ENCODE data around the gene SLC25A43.
"Not testable (repeated sequence)": the region's sequence is repeated elsewhere in the genome, so short reads cannot be mapped to it uniquely, and the experiment has no call there.

SLC25A43 gene

GRCh38 chrX:119398974-119399771, at the start of gene SLC25A43:
Gene SLC25A43 (plus strand): TSS chrX:119399336. CDS start chrX:119399404, 68 bp downstream.
- in situ Hi-C loops (cut with MboI; ENCODE audit: low sequenced_read_pairs), result no loop called here

GRCh38 chrX:119359618-119360382, 39.3 kb upstream of the SLC25A43 start:
- in situ Hi-C loops (cut with MboI; ENCODE audit: low sequenced_read_pairs), result no loop called here

GRCh38 chrX:119361451-119361850, 37.7 kb upstream of the SLC25A43 start:
- in situ Hi-C loops (cut with MboI; ENCODE audit: low sequenced_read_pairs), result not testable (repeated sequence)

GRCh38 chrX:119362074-119362473, 37.1 kb upstream of the SLC25A43 start:
- in situ Hi-C loops (cut with MboI; ENCODE audit: low sequenced_read_pairs), result not testable (repeated sequence)

- in situ Hi-C loops (cut with MboI; ENCODE audit: low sequenced_read_pairs), result no loop called here
Measured at GRCh38 chrX:119363391-119363790, 35.7 kb upstream of the SLC25A43 start.

- in situ Hi-C loops (cut with MboI; ENCODE audit: low sequenced_read_pairs), result not testable (repeated sequence)
Measured at GRCh38 chrX:119371861-119372260, 27.3 kb upstream of the SLC25A43 start.

GRCh38 chrX:119374736-119375135, 24.4 kb upstream of the SLC25A43 start:
- in situ Hi-C loops (cut with MboI; ENCODE audit: low sequenced_read_pairs), result no loop called here

GRCh38 chrX:119375561-119375960, 23.6 kb upstream of the SLC25A43 start:
- in situ Hi-C loops (cut with MboI; ENCODE audit: low sequenced_read_pairs), result no loop called here

GRCh38 chrX:119376312-119376711, 22.8 kb upstream of the SLC25A43 start:
- in situ Hi-C loops (cut with MboI; ENCODE audit: low sequenced_read_pairs), result no loop called here

- in situ Hi-C loops (cut with MboI; ENCODE audit: low sequenced_read_pairs), result no loop called here
Measured at GRCh38 chrX:119381349-119381944, 17.7 kb upstream of the SLC25A43 start.

GRCh38 chrX:119382606-119383005, 16.5 kb upstream of the SLC25A43 start:
- in situ Hi-C loops (cut with MboI; ENCODE audit: low sequenced_read_pairs), result no loop called here

- in situ Hi-C loops (cut with MboI; ENCODE audit: low sequenced_read_pairs), result not testable (repeated sequence)
Measured at GRCh38 chrX:119386685-119387084, 12.5 kb upstream of the SLC25A43 start.

GRCh38 chrX:119387426-119387825, 11.7 kb upstream of the SLC25A43 start:
- in situ Hi-C loops (cut with MboI; ENCODE audit: low sequenced_read_pairs), result not testable (repeated sequence)

- in situ Hi-C loops (cut with MboI; ENCODE audit: low sequenced_read_pairs), result no loop called here
Measured at GRCh38 chrX:119389214-119389613, 9.9 kb upstream of the SLC25A43 start.

- in situ Hi-C loops (cut with MboI; ENCODE audit: low sequenced_read_pairs), result no loop called here
Measured at GRCh38 chrX:119389871-119390501, 9.2 kb upstream of the SLC25A43 start.

GRCh38 chrX:119391279-119391678, 7.9 kb upstream of the SLC25A43 start:
- in situ Hi-C loops (cut with MboI; ENCODE audit: low sequenced_read_pairs), result no loop called here

GRCh38 chrX:119393144-119393543, 6.0 kb upstream of the SLC25A43 start:
- in situ Hi-C loops (cut with MboI; ENCODE audit: low sequenced_read_pairs), result no loop called here

- in situ Hi-C loops (cut with MboI; ENCODE audit: low sequenced_read_pairs), result no loop called here
Measured at GRCh38 chrX:119398587-119398973, 556 bp upstream of the SLC25A43 start.

GRCh38 chrX:119399772-119400101, 601 bp downstream of the SLC25A43 start:
- in situ Hi-C loops (cut with MboI; ENCODE audit: low sequenced_read_pairs), result no loop called here

GRCh38 chrX:119401569-119401968, 2.4 kb downstream of the SLC25A43 start:
- in situ Hi-C loops (cut with MboI; ENCODE audit: low sequenced_read_pairs), result no loop called here

GRCh38 chrX:119402588-119402987, 3.5 kb downstream of the SLC25A43 start:
- in situ Hi-C loops (cut with MboI; ENCODE audit: low sequenced_read_pairs), result no loop called here

All from hTERT RPE-1 (cell line).